NCI-H82 (cell line): Measurements from ENCODE around the gene KRT2.
"Not testable (repeated sequence)": the region's sequence is repeated elsewhere in the genome, so short reads cannot be mapped to it uniquely, and the experiment has no call there.

Source experiments
- DNase-seq: peaks from one replicate; lab custom pipeline; 2025; lab: John Stamatoyannopoulos, UW

The KRT2 gene

GRCh38 chr12:52684431-52684830 lies 32.4 kb upstream of the KRT2 start:
- no peak for DNase-seq

DNA sequence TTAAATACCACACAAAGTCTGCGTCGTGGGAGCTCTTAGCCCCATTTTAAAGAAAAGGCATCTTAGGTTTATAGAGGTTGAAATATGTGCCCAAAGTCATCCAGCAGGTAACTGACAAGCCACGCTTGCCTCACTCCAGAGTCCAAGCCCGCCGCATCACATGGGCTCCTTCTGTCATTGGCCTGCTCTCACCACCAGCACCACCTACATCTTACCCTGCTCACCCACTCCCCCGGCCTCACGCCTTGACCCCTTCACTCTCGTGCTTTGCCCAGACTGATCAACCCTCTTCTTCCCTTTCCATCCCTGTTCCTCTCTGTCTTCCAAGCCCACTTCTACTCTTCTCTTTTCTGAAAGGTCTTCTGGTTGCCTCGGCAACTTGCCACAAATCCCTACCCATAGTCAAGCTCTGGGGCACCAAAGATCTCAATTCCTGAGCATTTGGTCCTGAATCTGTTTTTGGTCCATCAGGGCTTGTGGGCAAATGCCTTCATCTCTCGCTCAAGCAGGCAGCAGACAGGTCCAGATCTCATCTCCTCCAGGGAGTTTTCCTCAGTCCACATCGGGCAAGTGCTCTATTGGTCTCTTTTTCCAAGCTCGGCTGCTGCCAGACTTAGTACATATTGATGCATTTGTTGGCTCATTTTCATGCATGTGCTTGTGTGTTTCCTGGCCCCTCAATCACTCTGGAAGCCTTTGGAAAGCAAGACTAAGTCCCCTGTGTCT lies 31.7 kb upstream of the KRT2 start:
- no peak for DNase-seq

- no peak for DNase-seq
Observed at GRCh38 chr12:52682938-52683574, 31.0 kb upstream of the KRT2 start.

DNA sequence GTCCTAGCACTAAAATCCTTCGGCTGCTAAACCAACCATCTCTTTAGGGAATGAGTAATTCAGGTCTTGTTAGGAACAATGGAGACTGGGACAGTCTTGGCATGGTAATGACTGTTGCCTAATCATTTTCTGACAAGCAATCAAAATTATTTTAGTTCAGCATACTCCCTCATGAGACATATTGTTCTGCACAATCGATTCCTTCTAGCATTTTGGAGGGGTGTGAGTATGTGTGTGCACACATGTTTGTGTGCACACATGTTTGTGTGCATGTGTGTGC lies 30.3 kb upstream of the KRT2 start:
- no peak for DNase-seq

- DNase-seq: no peak
Observed at GRCh38 chr12:52681526-52682380, 29.7 kb upstream of the KRT2 start.

GRCh38 chr12:52680363-52680762 lies 28.4 kb upstream of the KRT2 start, which contains the start of gene KRT1:
Gene KRT1 (minus strand): TSS chr12:52680407. CDS start chr12:52680348, 59 bp downstream.
- no peak for DNase-seq

- no peak for DNase-seq
Observed at GRCh38 chr12:52679875-52680274, 27.9 kb upstream of the KRT2 start.

GRCh38 chr12:52677671-52678070 lies 25.7 kb upstream of the KRT2 start:
- no peak for DNase-seq

GRCh38 chr12:52677126-52677525 lies 25.1 kb upstream of the KRT2 start:
- DNase-seq: no peak

- no peak for DNase-seq
Observed at GRCh38 chr12:52676163-52676562, 24.2 kb upstream of the KRT2 start.

- no peak for DNase-seq
Observed at GRCh38 chr12:52675301-52675701, 23.3 kb upstream of the KRT2 start.

GRCh38 chr12:52674433-52674775 lies 22.4 kb upstream of the KRT2 start:
- DNase-seq: no peak

DNA sequence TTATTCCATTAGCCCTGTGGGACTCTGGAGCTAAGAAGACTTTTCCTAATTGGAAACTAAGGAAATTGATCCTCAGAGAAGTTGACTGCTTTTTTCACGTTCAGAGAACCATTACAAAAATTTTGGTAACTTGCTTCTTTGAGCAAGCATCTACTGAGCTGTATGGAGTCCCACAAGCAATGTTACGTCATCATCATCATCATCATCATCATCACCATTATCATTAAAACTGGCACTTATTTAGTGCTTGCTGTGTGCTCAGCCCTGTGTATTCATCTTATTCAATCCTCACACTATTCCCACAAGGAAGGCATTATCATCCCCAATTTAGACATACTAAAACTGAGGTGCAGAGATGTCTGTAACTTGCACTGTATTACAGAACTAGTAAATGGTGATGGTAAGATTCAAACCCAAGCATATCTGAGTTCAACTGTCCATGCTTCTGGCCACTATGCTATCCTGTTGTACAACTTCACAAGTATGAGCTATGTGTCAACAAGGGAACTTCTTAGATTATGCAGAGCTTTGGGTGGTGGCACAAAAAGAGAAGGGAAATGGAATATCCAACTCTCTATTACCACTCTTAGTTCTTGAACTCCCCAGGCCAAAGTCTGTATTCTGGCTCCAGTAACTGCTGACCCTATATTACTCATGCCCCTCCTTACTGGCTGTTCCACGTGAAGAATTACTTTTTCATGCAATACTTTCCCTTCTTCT lies 21.9 kb upstream of the KRT2 start:
- no peak for DNase-seq

- no peak for DNase-seq
Observed at GRCh38 chr12:52673217-52673616, 21.2 kb upstream of the KRT2 start.

GRCh38 chr12:52672321-52672933 lies 20.4 kb upstream of the KRT2 start:
- no peak for DNase-seq

GRCh38 chr12:52670961-52671360 lies 18.9 kb upstream of the KRT2 start:
- DNase-seq: no peak

DNA sequence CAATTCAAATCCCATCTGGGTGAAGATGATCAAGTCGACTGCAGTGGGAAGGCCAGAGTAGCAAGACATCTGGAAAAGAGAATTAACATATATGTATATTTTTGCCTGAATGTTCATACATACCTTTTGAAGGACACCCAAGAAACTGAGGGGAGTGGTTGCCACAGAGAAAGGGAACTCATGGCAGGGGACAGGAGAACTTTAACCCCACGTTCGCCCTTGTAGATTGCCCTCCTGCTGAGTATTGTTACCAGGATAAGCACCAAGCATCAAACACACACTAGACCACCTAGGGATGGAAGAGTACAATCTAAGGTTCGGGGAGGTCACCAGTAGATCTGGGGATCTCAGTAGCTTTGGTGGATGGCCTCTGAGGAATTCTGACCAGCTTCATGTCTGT lies 18.5 kb upstream of the KRT2 start:
- no peak for DNase-seq

DNA sequence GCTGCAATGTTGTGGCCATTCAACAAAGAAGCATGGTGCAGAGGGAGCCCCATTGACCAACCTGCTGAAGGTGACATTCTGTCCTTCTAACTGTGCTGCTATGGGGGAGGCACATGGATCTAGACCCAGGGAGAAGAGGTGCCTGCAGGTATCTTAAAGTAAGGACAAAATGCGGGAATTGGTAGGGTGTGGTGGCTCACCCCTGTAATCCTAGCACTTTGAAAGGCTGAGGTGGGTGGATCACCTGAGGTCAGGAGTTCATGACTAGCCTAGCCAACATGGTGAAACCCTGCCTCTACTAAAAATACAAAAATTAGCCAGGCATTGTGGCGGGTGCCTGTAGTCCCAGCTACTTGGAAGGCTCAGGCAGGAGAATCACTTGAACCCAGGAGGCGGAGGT lies 17.9 kb upstream of the KRT2 start:
- DNase-seq: not testable (repeated sequence)

GRCh38 chr12:52669426-52669825 lies 17.4 kb upstream of the KRT2 start:
- DNase-seq: no peak

GRCh38 chr12:52667931-52668330 lies 15.9 kb upstream of the KRT2 start:
- DNase-seq: no peak

DNA sequence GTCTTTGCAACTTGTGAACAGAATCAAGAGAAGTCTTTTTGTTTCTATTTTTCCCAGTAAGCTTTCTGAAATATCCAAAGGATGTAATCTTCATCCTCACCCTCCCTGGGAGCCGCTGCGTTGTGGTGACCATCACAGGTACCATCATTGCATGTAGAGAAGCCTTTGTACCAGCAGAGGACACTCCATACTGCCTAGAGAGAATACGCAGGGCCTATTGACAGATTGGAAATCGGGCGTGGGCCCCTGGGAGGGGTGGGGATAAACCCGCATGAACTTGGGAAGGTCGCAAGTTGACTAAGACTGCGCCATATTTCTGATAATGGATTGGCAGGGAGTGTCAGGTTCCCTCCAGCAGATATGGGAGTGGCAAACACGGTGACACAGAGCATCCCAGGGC lies 15.5 kb upstream of the KRT2 start:
- peak; percentile 26 for DNase-seq

DNA sequence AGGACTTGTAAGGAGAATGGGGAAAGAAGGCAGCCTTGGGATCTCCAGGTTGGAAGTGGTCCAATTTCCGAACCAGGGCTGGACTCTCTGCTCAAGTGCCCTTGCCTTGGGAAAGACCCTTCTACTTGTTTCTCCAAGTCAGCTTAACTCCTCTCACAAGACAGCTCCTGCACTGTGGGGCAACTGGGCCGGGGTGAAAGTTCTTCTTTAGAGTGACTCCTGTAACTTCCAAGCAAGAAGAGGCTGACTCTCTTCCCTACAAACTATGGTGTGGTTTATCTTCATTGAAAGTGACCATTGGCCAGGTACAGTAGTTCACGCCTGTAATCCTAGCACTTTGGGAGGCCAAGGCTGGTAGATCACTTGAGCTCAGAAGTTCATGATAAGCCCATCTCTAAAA lies 14.5 kb upstream of the KRT2 start:
- no peak for DNase-seq
